ENCODE results near the gene NFATC1.
"Not testable (repeated sequence)": the region's sequence is repeated elsewhere in the genome, so short reads cannot be mapped to it uniquely, and the experiment has no call there.

The NFATC1 gene

GRCh38 chr18:79489051-79489898 is 93.5 kb downstream of the NFATC1 start:
- no peak for DNase-seq (ENCODE audit: low read depth in 2 of 2)

GRCh38 chr18:79489899-79490625 is 94.3 kb downstream of the NFATC1 start:
- no peak for DNase-seq (ENCODE audit: low read depth in 2 of 2)

- no peak for DNase-seq (ENCODE audit: low read depth in 2 of 2)
Measured at GRCh38 chr18:79490626-79491041, 94.9 kb downstream of the NFATC1 start.

GRCh38 chr18:79491081-79491551 is 95.4 kb downstream of the NFATC1 start:
- DNase-seq (ENCODE audit: low read depth in 2 of 2) = no peak

GRCh38 chr18:79493211-79493800 is 97.6 kb downstream of the NFATC1 start:
- DNase-seq (ENCODE audit: low read depth in 2 of 2) = no peak

GRCh38 chr18:79493801-79494211 is 98.1 kb downstream of the NFATC1 start:
- no peak for DNase-seq (ENCODE audit: low read depth in 2 of 2)

GRCh38 chr18:79494936-79495335 is 99.2 kb downstream of the NFATC1 start:
- no peak for DNase-seq (ENCODE audit: low read depth in 2 of 2)

- DNase-seq (ENCODE audit: low read depth in 2 of 2) = no peak
Measured at GRCh38 chr18:79495591-79496071, 99.9 kb downstream of the NFATC1 start.

GRCh38 chr18:79496237-79496977 is 100.7 kb downstream of the NFATC1 start:
- DNase-seq (ENCODE audit: low read depth in 2 of 2) = no peak

- DNase-seq (ENCODE audit: low read depth in 2 of 2) = peak; percentile 80
Measured at GRCh38 chr18:79496978-79497637, 101.4 kb downstream of the NFATC1 start.

GRCh38 chr18:79497638-79498081 is 101.9 kb downstream of the NFATC1 start:
- no peak for DNase-seq (ENCODE audit: low read depth in 2 of 2)

- no peak for DNase-seq (ENCODE audit: low read depth in 2 of 2)
Measured at GRCh38 chr18:79498662-79499061, 102.9 kb downstream of the NFATC1 start.

- no peak for DNase-seq (ENCODE audit: low read depth in 2 of 2)
Measured at GRCh38 chr18:79501006-79501405, 105.3 kb downstream of the NFATC1 start.

- DNase-seq (ENCODE audit: low read depth in 2 of 2) = no peak
Measured at GRCh38 chr18:79502782-79503181, 107.1 kb downstream of the NFATC1 start.

GRCh38 chr18:79503406-79503805 is 107.7 kb downstream of the NFATC1 start:
- no peak for DNase-seq (ENCODE audit: low read depth in 2 of 2)

- DNase-seq (ENCODE audit: low read depth in 2 of 2) = no peak
Measured at GRCh38 chr18:79504034-79504433, 108.3 kb downstream of the NFATC1 start.

GRCh38 chr18:79504495-79504894 is 108.8 kb downstream of the NFATC1 start:
- DNase-seq (ENCODE audit: low read depth in 2 of 2) = not testable (repeated sequence)

GRCh38 chr18:79505465-79505864 is 109.7 kb downstream of the NFATC1 start:
- not testable (repeated sequence) for DNase-seq (ENCODE audit: low read depth in 2 of 2)

GRCh38 chr18:79506191-79507075 is 110.7 kb downstream of the NFATC1 start:
- no peak for DNase-seq (ENCODE audit: low read depth in 2 of 2)

- DNase-seq (ENCODE audit: low read depth in 2 of 2) = no peak
Measured at GRCh38 chr18:79507076-79507545, 111.4 kb downstream of the NFATC1 start.

Measured in fibroblast of skin of left biceps (primary cell).